Stomach smooth muscle (tissue), 2 donors: ENCODE measurements around the gene DUSP16.

Experiments used
- H3K27ac ChIP-seq: one replicate; pipeline ENCODE4 v1.7.0; 2013; ENCODE audit warnings: mild to moderate bottlenecking, low read length, inconsistent platforms
- H3K27me3 ChIP-seq, 2 donors: one replicate each; pipeline ENCODE4 v1.7.0; 2013; ENCODE audit warnings: low read length in 2 of 2; ENCODE audit not compliant: insufficient read depth in 2 of 2, control insufficient read depth in 1 of 2
- H3K36me3 ChIP-seq, 2 donors: one replicate each; pipeline ENCODE4 v1.7.0; 2013; ENCODE audit warnings: low read length in 2 of 2; ENCODE audit not compliant: control insufficient read depth in 2 of 2, insufficient read depth in 2 of 2
- H3K4me1 ChIP-seq: one replicate; pipeline ENCODE4 v1.7.0; 2013; ENCODE audit warnings: low read length; ENCODE audit not compliant: control insufficient read depth, insufficient read depth
- H3K4me3 ChIP-seq, 2 donors: one replicate each; pipeline ENCODE4 v1.7.0; 2013; ENCODE audit warnings: low read length in 2 of 2
- H3K9ac ChIP-seq, 2 donors: one replicate each; pipeline ENCODE4 v1.7.0; 2013; ENCODE audit warnings: low read length in 2 of 2, mild to moderate bottlenecking in 1 of 2
- H3K9me3 ChIP-seq, 2 donors: one replicate each; pipeline ENCODE4 v1.7.0; 2013; ENCODE audit warnings: low read length in 2 of 2; ENCODE audit not compliant: control insufficient read depth in 2 of 2
- donor health status: healthy.
- donor health status: Pancreatic carcinoma.

The DUSP16 gene

DNA sequence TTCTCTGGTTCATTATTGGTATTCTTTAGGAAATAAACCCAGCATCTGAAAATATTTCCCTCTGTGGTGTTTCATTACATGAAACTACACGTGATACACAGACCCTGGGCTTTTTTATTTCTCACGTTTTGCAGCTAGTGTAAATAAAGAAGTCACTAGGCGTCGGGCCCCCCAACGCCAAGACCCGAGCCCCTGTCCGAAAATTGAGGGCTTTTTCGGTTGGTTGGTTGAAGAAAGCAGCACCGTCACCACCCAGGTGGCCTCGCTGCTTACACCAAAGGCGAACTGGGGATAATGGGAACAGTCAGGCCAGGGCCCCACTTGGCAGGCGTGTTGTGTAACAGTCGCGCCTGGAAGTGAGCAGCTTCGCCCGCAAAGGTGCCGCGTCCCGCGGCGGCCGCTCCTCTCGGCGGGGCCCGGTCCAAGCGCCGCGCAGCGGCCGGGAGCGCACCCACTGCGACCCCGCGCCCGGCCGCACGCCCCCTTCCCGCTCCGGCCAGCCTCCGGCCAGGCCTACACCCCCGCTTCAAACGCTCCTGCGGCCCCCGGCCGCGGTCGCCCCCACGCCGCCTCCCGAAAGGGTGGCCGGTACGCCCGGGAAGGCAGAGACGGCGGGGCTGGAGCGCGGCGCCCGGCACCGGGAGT, 1.2 kb downstream of the DUSP16 start:
- Histone ChIP-seq H3K4me3 (peak overlapping the region; percentile 79 to 88), H3K4me1 (peaks cover 11% of the 10 kb centered on the region), H3K9me3 (no peaks in the 10 kb centered on the region), H3K27ac (peak overlapping the region; percentile 96), H3K27me3 (no peaks in the 10 kb centered on the region), H3K36me3 (no peaks in the 10 kb centered on the region), H3K9ac (peak overlapping the region; percentile 97 to 98)

DNA sequence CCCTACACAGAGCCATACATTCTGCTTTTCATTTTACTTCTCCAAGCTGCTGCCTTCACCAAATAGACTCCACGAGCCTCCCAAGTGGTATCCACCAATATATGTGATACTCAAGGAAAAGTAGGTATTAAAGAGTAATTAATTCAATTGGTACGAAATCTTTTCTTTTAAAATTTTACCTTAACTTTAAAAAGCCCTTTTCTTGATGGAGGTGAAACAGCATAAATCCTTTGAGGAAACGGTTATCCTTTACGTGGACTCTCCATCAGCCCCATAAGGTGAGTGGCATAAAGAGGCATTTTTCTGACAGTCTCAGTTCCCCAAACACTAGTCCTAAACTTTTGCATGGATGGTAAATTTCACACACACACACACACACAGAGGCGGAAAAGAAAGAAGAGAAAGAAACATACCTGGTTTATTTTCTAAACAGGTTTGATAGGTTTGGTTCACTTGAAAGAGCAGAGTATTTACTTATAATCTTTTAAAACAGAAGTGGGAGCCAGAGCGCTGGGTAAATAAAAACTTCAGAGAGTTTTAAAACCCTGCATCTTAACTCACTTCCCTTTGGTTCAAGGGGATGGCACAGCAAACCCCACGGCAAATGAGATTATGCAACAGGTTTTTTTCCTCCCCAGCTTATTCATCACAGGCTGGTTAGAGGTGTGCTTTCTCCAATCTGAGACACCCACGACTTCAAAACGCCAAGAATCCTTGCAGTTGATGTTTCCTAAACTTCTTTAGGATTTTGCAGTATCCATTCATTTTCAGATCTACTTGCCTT, 1.9 kb downstream of the DUSP16 start:
- peak overlapping the region; percentile 97 to 98 for H3K9ac ChIP-seq
- H3K36me3 ChIP-seq: no peaks in the 10 kb centered on the region
- peaks cover 11% of the 10 kb centered on the region for H3K4me1 ChIP-seq
- peak overlapping the region; percentile 96 for H3K27ac ChIP-seq
- H3K9me3 ChIP-seq: no peaks in the 10 kb centered on the region
- H3K4me3 ChIP-seq: peak overlapping the region; percentile 79 to 88
- H3K27me3 ChIP-seq: no peaks in the 10 kb centered on the region

DNA sequence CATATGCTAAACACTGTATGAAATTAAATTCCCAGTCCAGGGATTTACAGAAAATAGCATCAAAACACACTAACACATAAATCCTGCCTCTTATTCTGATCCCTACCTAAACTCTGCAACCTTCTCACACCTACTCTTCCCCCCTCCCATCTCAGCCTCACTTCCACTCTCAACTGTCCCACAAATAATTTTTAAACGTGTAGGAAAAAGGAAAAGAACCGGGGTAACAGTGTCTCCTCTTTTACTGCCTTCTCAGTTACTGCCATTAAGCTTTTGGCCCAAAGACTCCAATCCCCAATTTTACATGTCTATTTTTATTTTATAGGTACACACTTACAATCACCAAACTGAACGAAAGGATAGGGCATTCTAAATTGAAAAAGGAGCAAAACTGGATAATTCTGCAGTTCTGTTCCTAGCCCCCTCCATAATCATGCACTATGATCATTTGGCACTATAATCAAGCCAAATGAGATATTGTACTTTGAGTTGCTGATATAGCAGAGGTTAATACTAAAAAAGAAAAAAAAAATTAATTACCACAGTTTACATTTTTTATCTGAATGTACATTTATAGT, 2.9 kb downstream of the DUSP16 start:
- Histone ChIP-seq H3K4me3 (no peak overlapping the region), H3K36me3 (no peaks in the 10 kb centered on the region), H3K4me1 (peaks cover 11% of the 10 kb centered on the region), H3K9ac (peak overlapping the region in 1 of 2 donors; percentile 12), H3K27me3 (no peaks in the 10 kb centered on the region), H3K27ac (no peak overlapping the region), H3K9me3 (no peaks in the 10 kb centered on the region)

DNA sequence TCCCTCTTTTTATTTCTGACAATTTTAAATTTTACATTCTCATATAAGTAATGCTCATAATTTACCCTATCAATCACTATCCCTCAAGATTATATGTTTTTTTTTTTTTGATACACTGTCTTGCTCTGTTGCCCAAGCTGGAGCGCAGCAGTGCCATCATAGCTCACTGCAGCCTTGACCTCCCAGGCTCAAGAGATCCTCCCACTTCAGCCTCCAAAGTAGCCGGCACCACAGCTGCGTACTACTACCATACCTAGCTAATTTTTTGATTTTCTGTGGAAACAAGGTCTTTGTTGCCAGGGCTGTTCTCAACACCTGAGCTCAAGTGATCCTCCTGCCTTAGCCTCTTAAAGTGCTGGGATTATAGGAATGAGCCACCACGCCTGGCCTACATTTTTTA, 4.4 kb downstream of the DUSP16 start:
- peaks cover 3% of the 10 kb centered on the region for H3K4me1 ChIP-seq
- H3K27me3 ChIP-seq: no peaks in the 10 kb centered on the region
- no peak overlapping the region for H3K27ac ChIP-seq
- no peaks in the 10 kb centered on the region for H3K9me3 ChIP-seq
- no peak overlapping the region for H3K4me3 ChIP-seq
- H3K36me3 ChIP-seq: no peaks in the 10 kb centered on the region
- H3K9ac ChIP-seq: no peak overlapping the region

DNA sequence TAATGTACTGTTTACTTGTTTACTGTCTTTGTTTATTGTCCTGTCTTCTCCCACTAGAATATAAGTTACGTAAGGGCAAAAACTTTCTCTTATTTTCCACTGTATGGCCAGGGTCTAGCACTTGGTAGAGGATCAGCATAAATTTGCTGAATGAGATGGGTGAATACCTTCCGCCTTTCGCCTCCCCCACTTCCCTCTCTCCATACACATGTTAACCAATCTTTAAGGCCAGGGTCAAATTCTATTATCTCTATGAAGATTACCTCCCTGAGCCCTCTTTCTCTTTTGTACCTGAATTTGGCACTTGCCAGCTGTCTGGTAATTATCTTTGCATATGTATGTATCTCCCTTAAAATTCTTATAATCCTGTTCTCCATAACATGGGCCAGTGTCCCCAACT, 4.9 kb downstream of the DUSP16 start:
- H3K9me3 ChIP-seq: no peaks in the 10 kb centered on the region
- no peaks in the 10 kb centered on the region for H3K27me3 ChIP-seq
- H3K27ac ChIP-seq: no peak overlapping the region
- H3K4me3 ChIP-seq: no peak overlapping the region
- H3K36me3 ChIP-seq: no peaks in the 10 kb centered on the region
- H3K9ac ChIP-seq: no peak overlapping the region
- H3K4me1 ChIP-seq: no peaks in the 10 kb centered on the region

DNA sequence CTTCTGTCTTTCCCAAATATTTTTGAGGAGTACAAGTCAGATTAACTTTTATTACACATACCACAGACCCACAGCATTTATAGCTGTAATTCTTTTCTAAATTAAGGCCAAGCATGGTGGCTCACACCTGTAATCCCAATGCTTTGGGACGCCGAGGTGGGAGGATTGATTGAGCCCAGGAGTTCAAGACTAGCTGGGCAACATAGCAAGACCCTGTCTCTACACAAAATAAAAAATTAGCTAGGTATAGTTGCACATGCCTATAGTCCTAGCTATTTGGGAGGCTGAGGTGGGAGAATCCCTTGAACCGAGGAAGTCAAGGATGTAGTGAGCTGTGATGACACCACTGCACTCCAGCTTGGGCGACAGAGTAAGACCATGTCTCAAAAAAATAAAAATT, 7.0 kb downstream of the DUSP16 start:
- Histone ChIP-seq H3K9ac (no peak overlapping the region), H3K9me3 (no peaks in the 10 kb centered on the region), H3K4me3 (no peak overlapping the region), H3K36me3 (no peaks in the 10 kb centered on the region), H3K4me1 (no peaks in the 10 kb centered on the region), H3K27ac (no peak overlapping the region), H3K27me3 (no peaks in the 10 kb centered on the region)

DNA sequence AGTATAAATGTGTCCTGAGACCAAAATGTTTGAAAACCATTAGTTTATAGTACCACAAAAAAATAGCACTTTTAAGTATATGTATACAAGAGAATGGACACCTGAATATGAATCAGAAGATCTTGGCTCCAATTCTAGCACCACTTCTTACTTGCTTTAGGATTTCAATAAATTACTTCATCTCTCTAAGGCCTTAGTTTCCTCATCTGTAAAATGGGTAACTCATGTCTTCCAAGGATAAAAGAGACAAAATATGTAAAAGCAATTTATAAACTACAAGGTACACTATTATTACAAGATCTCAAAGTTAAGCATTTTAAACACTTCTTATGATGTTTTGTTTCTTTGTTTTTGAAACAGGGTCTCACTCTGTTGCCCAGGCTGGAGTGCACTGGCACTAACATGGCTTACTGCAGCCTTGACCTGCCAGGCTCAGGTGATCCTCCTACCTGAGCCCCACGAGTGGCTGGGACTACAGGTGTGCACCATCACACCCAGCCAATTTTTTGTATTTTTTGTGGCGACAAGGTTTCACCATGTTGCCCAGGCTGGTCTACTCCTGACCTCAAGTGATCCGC, 9.4 kb downstream of the DUSP16 start:
- no peak overlapping the region for H3K4me3 ChIP-seq
- H3K27me3 ChIP-seq: no peaks in the 10 kb centered on the region
- H3K4me1 ChIP-seq: no peaks in the 10 kb centered on the region
- no peak overlapping the region for H3K9ac ChIP-seq
- no peaks in the 10 kb centered on the region for H3K36me3 ChIP-seq
- H3K27ac ChIP-seq: no peak overlapping the region
- H3K9me3 ChIP-seq: no peaks in the 10 kb centered on the region

DNA sequence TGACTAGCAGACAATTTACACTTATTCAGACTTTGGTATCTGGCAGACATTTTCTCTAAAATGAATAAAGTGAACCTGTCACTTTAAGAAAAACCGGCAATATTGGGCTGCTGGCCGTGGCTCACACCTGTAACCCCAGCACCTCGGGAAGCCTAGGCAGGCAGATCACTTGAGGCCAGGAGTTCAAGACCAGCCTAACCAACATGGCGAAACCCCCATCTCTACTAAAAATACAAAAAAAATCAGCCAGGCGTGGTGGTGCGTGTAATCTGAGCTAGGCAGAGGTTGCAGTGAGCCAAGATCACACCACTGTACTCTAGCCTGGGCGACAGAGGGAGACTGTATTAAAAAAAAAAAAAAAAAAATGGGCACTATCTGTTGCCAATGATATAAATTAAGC, 11.5 kb downstream of the DUSP16 start:
- Histone ChIP-seq H3K9ac (no peak overlapping the region), H3K27me3 (no peaks in the 10 kb centered on the region), H3K4me1 (no peaks in the 10 kb centered on the region), H3K36me3 (no peaks in the 10 kb centered on the region), H3K9me3 (no peaks in the 10 kb centered on the region), H3K4me3 (no peak overlapping the region), H3K27ac (no peak overlapping the region)

DNA sequence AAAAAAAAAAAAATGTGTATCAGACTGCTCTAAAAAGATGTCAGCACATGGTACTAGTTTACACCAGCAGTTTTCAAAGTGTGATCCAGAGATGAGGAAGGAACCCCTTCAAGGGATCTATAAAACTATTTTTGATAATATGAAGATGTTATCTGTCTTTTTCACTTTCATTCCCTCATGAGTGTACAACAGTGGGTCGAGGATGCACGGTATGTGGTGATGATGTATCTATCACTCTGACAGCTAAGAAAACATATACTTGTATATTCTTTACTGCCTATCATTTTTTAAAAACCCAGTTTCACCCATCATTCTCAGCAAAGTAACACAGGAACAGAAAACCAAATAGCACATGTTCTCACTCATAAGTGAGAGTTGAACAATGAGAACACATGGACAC, 12.4 kb downstream of the DUSP16 start:
- H3K4me3 ChIP-seq: no peak overlapping the region
- H3K9ac ChIP-seq: no peak overlapping the region
- no peaks in the 10 kb centered on the region for H3K4me1 ChIP-seq

DNA sequence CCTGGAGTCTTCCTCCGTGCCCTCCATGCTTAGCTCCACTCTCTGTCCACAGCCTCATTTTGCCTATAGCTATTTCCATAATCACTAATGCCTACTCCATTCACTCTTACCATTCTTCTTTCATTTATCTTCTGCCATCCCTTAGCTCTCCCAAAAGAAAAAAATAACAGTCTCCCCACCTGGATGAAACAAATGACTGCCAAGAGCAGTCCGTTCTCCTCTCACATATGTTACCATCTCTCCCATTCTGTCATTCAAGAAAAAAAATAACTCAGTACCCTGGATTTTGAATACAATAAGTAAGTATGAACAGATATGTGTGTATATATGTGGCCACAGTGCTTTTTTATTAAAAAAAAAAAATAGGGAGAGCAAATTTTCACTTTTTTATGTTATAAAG, 13.2 kb downstream of the DUSP16 start:
- Histone ChIP-seq H3K36me3 (no peaks in the 10 kb centered on the region), H3K27me3 (no peaks in the 10 kb centered on the region), H3K4me1 (no peaks in the 10 kb centered on the region), H3K27ac (no peak overlapping the region), H3K9me3 (no peaks in the 10 kb centered on the region), H3K9ac (no peak overlapping the region), H3K4me3 (no peak overlapping the region)

More for the DNA sequence above, 12.4 kb downstream of the DUSP16 start:
- Histone ChIP-seq H3K36me3 (no peaks in the 10 kb centered on the region), H3K9me3 (no peaks in the 10 kb centered on the region), H3K27ac (no peak overlapping the region), H3K27me3 (no peaks in the 10 kb centered on the region)
